Endothelial cell of umbilical vein (primary cell): ENCODE results near the gene APBB2. TPM values are rescaled to one million over a fixed set of nuclear protein-coding genes. Genes with fewer than 3 reads are reported as not detected.

Source experiments
- BruUV-seq: library from RNA; stranded (reverse); fragments of 400-500 nt; replicated peaks from 2 replicates; lab custom pipeline; 2021; lab: Mats Ljungman, UMichigan
- CTCF ChIA-PET: fragments of 300-600, 350-600 bp; sonication (Branson Sonifier 250); formaldehyde crosslinking; loops from one replicate; lab custom pipeline; 2021; ENCODE audit warnings: antibody characterized with exemption, inconsistent platforms; lab: Charles Lee
- POLR2A ChIA-PET: fragments of 300-600, 350-600 bp; sonication (Branson Sonifier 250); formaldehyde crosslinking; loops from one replicate; lab custom pipeline; 2021; ENCODE audit warnings: antibody characterized with exemption, inconsistent platforms; lab: Charles Lee
- DNase-seq: peaks from one replicate; pipeline ENCODE4 v3.0.0-alpha.2; 2011; ENCODE audit warnings: low read depth, low spot score
- FAIRE-seq: peaks from 2 replicates; lab custom pipeline; 2011; peaks lifted over from hg19 to GRCh38; lab: Jason Lieb, UNC
- H2AFZ ChIP-seq: 2 replicates; pipeline ENCODE4 v1.6.0; 2012; ENCODE audit warnings: low read depth, low read length, control low read depth, inconsistent platforms
- H3K27ac ChIP-seq: 2 replicates; pipeline ENCODE4 v1.5.1; 2011; ENCODE audit warnings: low read depth, mild to moderate bottlenecking, control low read depth, low read length, moderate library complexity; ENCODE audit not compliant: insufficient read depth
- H3K27me3 ChIP-seq, 2 experiments: 2 replicates each; pipeline versions ENCODE4 v1.6.0 to v1.6.1; 2011; ENCODE audit warnings: low read length in 2 of 2, mixed read lengths in 1 of 2; ENCODE audit not compliant: control insufficient read depth in 2 of 2, insufficient read depth in 2 of 2
- H3K36me3 ChIP-seq, 2 experiments: 2 replicates in 1 of 2; 3 replicates in 1 of 2; pipeline ENCODE4 v1.5.1; 2011; ENCODE audit warnings: low read length in 2 of 2, mild to moderate bottlenecking in 1 of 2, moderate library complexity in 1 of 2; ENCODE audit not compliant: control insufficient read depth in 2 of 2, insufficient read depth in 2 of 2; ENCODE audit errors: extremely low read depth in 1 of 2
- H3K4me1 ChIP-seq: 3 replicates; pipeline ENCODE4 v1.5.1; 2011; ENCODE audit warnings: mild to moderate bottlenecking, low read length; ENCODE audit not compliant: control insufficient read depth, insufficient read depth; ENCODE audit errors: extremely low read depth
- H3K4me2 ChIP-seq: 2 replicates; pipeline ENCODE4 v1.6.1; 2011; ENCODE audit warnings: low read length, control low read depth, mixed read lengths; ENCODE audit not compliant: insufficient read depth
- H3K4me3 ChIP-seq, 3 experiments: fragments of 200-600 bp in 1 of 3; sonication (generic), shearing (Covaris generic) in 1 of 3; replicated peaks in 1 of 3; 2 replicates each; pipeline ENCODE4 v1.5.1; 2011 to 2016; ENCODE audit warnings: control low read depth in 3 of 3, low read length in 3 of 3, mild to moderate bottlenecking in 2 of 3, inconsistent platforms in 1 of 3, low read depth in 1 of 3, moderate library complexity in 1 of 3; ENCODE audit not compliant: insufficient read depth in 1 of 3
- H3K79me2 ChIP-seq: 2 replicates; pipeline ENCODE4 v1.6.0; 2012; ENCODE audit warnings: low read length, inconsistent platforms; ENCODE audit not compliant: control insufficient read depth, insufficient read depth
- H3K9ac ChIP-seq: replicated peaks from 2 replicates; pipeline ENCODE3; 2011; ENCODE audit warnings: low read length, control low read depth; ENCODE audit not compliant: insufficient read depth; ENCODE audit errors: extremely low read depth
- H3K9me1 ChIP-seq: replicated peaks from 3 replicates; pipeline ENCODE4 v1.6.0; 2011; ENCODE audit warnings: mild to moderate bottlenecking, low read length; ENCODE audit not compliant: control insufficient read depth, insufficient read depth; ENCODE audit errors: extremely low read depth
- H3K9me3 ChIP-seq: replicated peaks from 2 replicates; pipeline ENCODE4 v1.5.1; 2012; ENCODE audit warnings: low read length, inconsistent platforms; ENCODE audit not compliant: control insufficient read depth, insufficient read depth
- H4K20me1 ChIP-seq: replicated peaks from 2 replicates; pipeline ENCODE3; 2011; ENCODE audit warnings: mild to moderate bottlenecking, low read length; ENCODE audit not compliant: control insufficient read depth, insufficient read depth; ENCODE audit errors: extremely low read depth
- CTCF ChIP-seq, 2 donors: IDR thresholded peaks; 1 replicate in 1 of 2; 2 replicates in 1 of 2; pipeline ENCODE4 v1.5.1; 2011; ENCODE audit warnings: low read length in 2 of 2, mild to moderate bottlenecking in 2 of 2, moderate library complexity in 2 of 2, control low read depth in 1 of 2, inconsistent platforms in 1 of 2, low read depth in 1 of 2; ENCODE audit not compliant: insufficient read depth in 1 of 2; ENCODE audit errors: extremely low read depth in 1 of 2
- EZH2 ChIP-seq: IDR thresholded peaks from 2 replicates; pipeline ENCODE4 v1.6.1; 2012; ENCODE audit warnings: borderline replicate concordance, low read depth, mild to moderate bottlenecking, moderate library complexity, low read length, inconsistent platforms; ENCODE audit not compliant: severe bottlenecking
- FOS ChIP-seq: IDR thresholded peaks from 2 replicates; pipeline ENCODE4 v1.6.1; 2011; ENCODE audit warnings: mild to moderate bottlenecking, low read length, moderate library complexity, borderline replicate concordance; ENCODE audit not compliant: insufficient read depth
- GATA2 ChIP-seq: IDR thresholded peaks from 2 replicates; pipeline ENCODE4 v1.7.0; 2011; ENCODE audit warnings: low read depth, mild to moderate bottlenecking, moderate library complexity, mixed read lengths, low read length; ENCODE audit not compliant: insufficient read length, insufficient read depth
- JUN ChIP-seq: IDR thresholded peaks from 2 replicates; pipeline ENCODE4 v1.6.1; 2011; ENCODE audit warnings: borderline replicate concordance, low read depth; ENCODE audit not compliant: insufficient read length, insufficient read depth
- MAX ChIP-seq: IDR thresholded peaks from 2 replicates; pipeline ENCODE4 v1.6.1; 2011; ENCODE audit not compliant: insufficient read depth, insufficient read length
- MYC ChIP-seq: IDR thresholded peaks from one replicate; pipeline ENCODE4 v1.6.1; 2011; ENCODE audit warnings: mild to moderate bottlenecking, low read depth, low read length
- POLR2A ChIP-seq: IDR thresholded peaks from 2 replicates; pipeline ENCODE4 v1.6.1; 2012; ENCODE audit warnings: low read depth, mild to moderate bottlenecking, control low read depth, low read length
- POLR2AphosphoS5 ChIP-seq: IDR thresholded peaks from 2 replicates; pipeline ENCODE4 v1.6.1; 2012; ENCODE audit warnings: low read depth, mild to moderate bottlenecking, control low read depth, low read length, moderate library complexity; ENCODE audit not compliant: insufficient read depth
- dilution Hi-C: fragments of 300-500 bp; cut with MboI; formaldehyde crosslinking; loops from one replicate; pipeline ENCODE4 v1.15.0; 2019; ENCODE audit warnings: low sequenced_read_pairs; ENCODE audit not compliant: extremely low pct_ligation_motif_present
- intact Hi-C: fragments of 100-400 bp; cut with micrococcal nuclease; formaldehyde crosslinking; loops from one replicate; pipeline ENCODE4 v1.10.0; 2022
- polyA plus RNA-seq, 4 experiments: library from polyadenylated mRNA; depleted of rRNA in 3 of 4; stranded (reverse) in 3 of 4; unstranded in 1 of 4; fragments of >200 nt; gene quantifications; 2 replicates each; pipeline versions ENCODE4 v1.2.1 to v1.2.3, GENCODE V29; 2011 to 2012; ENCODE audit warnings: missing spikeins in 1 of 4
- total RNA-seq: library from RNA; stranded (reverse); gene quantifications from 2 replicates; pipeline ENCODE4 v1.2.3, GENCODE V29; 2021

Gene APBB2
- total and polyA plus RNA-seq, 2 donors (not counting 3 experiments of a cell fraction or from before 2014, with no cell fraction given) = 79.8 to 124 TPM

- no peaks in the 10 kb centered on the region for H3K9me3 ChIP-seq
- ChIA-PET CTCF (interaction anchor here (1.2 kb wide), 1 partner anchor 19 kb away, joined by 3 read pairs; no protein-coding TSS in a partner anchor), POLR2A (no interaction called here)
- intact Hi-C loops (no loop called here), dilution Hi-C loops (no loop called here)
- H3K27ac ChIP-seq = no peak overlapping the region
- DNase-seq = no peak
- no peaks in the 10 kb centered on the region for H4K20me1 ChIP-seq
- BruUV-seq = no TSS peak
- TF ChIP-seq EZH2 (no peak), CTCF (IDR thresholded peaks at IDR 0.05; ENCODE audit: extremely low read depth in 1 of 2, insufficient read depth in 1 of 2, low read depth in 1 of 2, low read length in 2 of 2) (no peak), JUN (no peak), MYC (no peak), FOS (no peak), GATA2 (no peak), POLR2A (no peak), MAX (no peak), POLR2AphosphoS5 (no peak)
- H3K4me2 ChIP-seq = no peak overlapping the region
- no peaks in the 10 kb centered on the region for H3K79me2 ChIP-seq
- H3K4me1 ChIP-seq = no peaks in the 10 kb centered on the region
- no peak for FAIRE-seq
- H3K9me1 ChIP-seq = no peaks in the 10 kb centered on the region
- peaks cover 7 to 20% of the 10 kb centered on the region in 2 experiments for H3K36me3 ChIP-seq
- no peak overlapping the region for H3K9ac ChIP-seq
- no peak overlapping the region for H2AFZ ChIP-seq
- H3K4me3 ChIP-seq = no peak overlapping the region
- no peaks in the 10 kb centered on the region for H3K27me3 ChIP-seq
Observed at GRCh38 chr4:40878548-40879055, 335.7 kb downstream of the APBB2 start.
